ENCODE measurements around the gene COX8A. TPM values are rescaled to one million over a fixed set of nuclear protein-coding genes. Genes with fewer than 3 reads are reported as not detected.

COX8A gene
- total RNA-seq, 2 experiments from 2014 or later, result 89.1 to 105 TPM

GRCh38 chr11:63986156-63986931 lies 11.9 kb downstream of the COX8A start, which contains the start of gene OTUB1:
TSS of gene OTUB1 (plus strand) at chr11:63986438. CDS start at chr11:63986457, 19 bp downstream.
- peaks cover 29% of the 10 kb centered on the region for H3K4me1 ChIP-seq (ENCODE audit: insufficient read depth, low read length)
- no peaks in the 10 kb centered on the region for H3K9me3 ChIP-seq (ENCODE audit: control insufficient read depth in 1 of 2, insufficient read depth in 1 of 2, low read length in 2 of 2)
- peak; percentile 89 for ATAC-seq (ENCODE audit: poor library complexity)
- no peak for TF ChIP-seq CTCF (IDR thresholded peaks at IDR 0.05)
- Mint-ChIP-seq H3K36me3 (ENCODE audit: low read depth) (peaks cover 43% of the 10 kb centered on the region), H3K27ac (peak within 1 kb of the TSS; percentile 96), H3K9me3 (no peaks in the 10 kb centered on the region), H3K4me3 (peak within 1 kb of the TSS; percentile 96), H3K4me1 (ENCODE audit: low read depth) (peaks cover 27% of the 10 kb centered on the region), H3K27me3 (no peaks in the 10 kb centered on the region)
- ChIA-PET CTCF (interaction anchor here (1.3 kb wide), 1 partner anchor 14 kb away, joined by 7 read pairs; no protein-coding TSS in a partner anchor), POLR2A (interaction anchor here (1.0 to 1.9 kb wide), 9 partner anchors 12 to 331 kb away, joined by 3 to 15 read pairs (median 5); partner anchors contain the start of genes COX8A, MARK2, PPP1R14B and PRDX5)
- intact Hi-C loops (cut with DNase I, micrococcal nuclease), result loop anchor here (1.0 to 5.0 kb wide), 2 partner anchors 12 to 149 kb away; partner anchors contain the start of genes COX8A (in 2 of the 2) and MARK2 (in 1 of the 2)
- peak within 1 kb of the TSS; percentile 80 for H3K4me3 ChIP-seq (ENCODE audit: low read length)
- H3K27me3 ChIP-seq (ENCODE audit: control insufficient read depth in 1 of 2, insufficient read depth in 2 of 2, low read length in 2 of 2), result no peaks in the 10 kb centered on the region
- peak; percentile 72 to 93 (median 83) for DNase-seq
- peaks cover 35% of the 10 kb centered on the region for H3K36me3 ChIP-seq (ENCODE audit: insufficient read depth, low read length)
- H3K27ac ChIP-seq (ENCODE audit: low read depth in 1 of 2, low read length in 2 of 2), result peak within 1 kb of the TSS; percentile 68 to 89

GRCh38 chr11:63986932-63987513 lies 12.6 kb downstream of the COX8A start:
- H3K4me1 Mint-ChIP-seq (ENCODE audit: low read depth), result peaks cover 31% of the 10 kb centered on the region
- POLR2A ChIA-PET, result interaction anchor here (1.0 to 1.9 kb wide), 5 partner anchors 12 to 199 kb away, joined by 3 to 15 read pairs (median 4); partner anchors contain the start of genes COX8A, MARK2 and STIP1

More at GRCh38 chr11:63986932-63987513, 12.6 kb downstream of the COX8A start:
- Histone ChIP-seq H3K36me3 (ENCODE audit: insufficient read depth, low read length) (peaks cover 37% of the 10 kb centered on the region), H3K9me3 (ENCODE audit: control insufficient read depth in 1 of 2, insufficient read depth in 1 of 2, low read length in 2 of 2) (no peaks in the 10 kb centered on the region), H3K4me3 (ENCODE audit: low read length) (peak overlapping the region; percentile 80), H3K4me1 (ENCODE audit: insufficient read depth, low read length) (peaks cover 29% of the 10 kb centered on the region), H3K27ac (ENCODE audit: low read depth in 1 of 2, low read length in 2 of 2) (peak overlapping the region in 1 of 2 donors; percentile 68), H3K27me3 (ENCODE audit: control insufficient read depth in 1 of 2, insufficient read depth in 2 of 2, low read length in 2 of 2) (no peaks in the 10 kb centered on the region)
- Mint-ChIP-seq H3K27me3 (no peaks in the 10 kb centered on the region), H3K9me3 (no peaks in the 10 kb centered on the region), H3K27ac (peak overlapping the region; percentile 59), H3K4me3 (peak overlapping the region; percentile 80), H3K36me3 (ENCODE audit: low read depth) (peaks cover 50% of the 10 kb centered on the region)
- CTCF ChIA-PET, result no interaction called here
- intact Hi-C loops (cut with DNase I, micrococcal nuclease), result loop anchor here (1.0 to 5.0 kb wide), 2 partner anchors 13 to 150 kb away; partner anchors contain the start of genes COX8A (in 2 of the 2) and MARK2 (in 1 of the 2)
- no peak for ATAC-seq (ENCODE audit: poor library complexity)
- TF ChIP-seq CTCF (IDR thresholded peaks at IDR 0.05), result no peak
- DNase-seq, result peak in 1 of 14 experiments; percentile 23
